ENCODE results near the gene VNN1. TPM values are rescaled to one million over a fixed set of nuclear protein-coding genes. Genes with fewer than 3 reads are reported as not detected.

The VNN1 gene
- polyA plus RNA-seq, 6 donors from 2014 or later, result 0.09 to 0.17 (median 0.10) TPM; not detected in 3

GRCh38 chr6:132741281-132741680 is 27.4 kb upstream of the VNN1 start:
- peaks cover 0 to 11% (median 4%) of the 10 kb centered on the region in 3 donors for H3K4me1 Mint-ChIP-seq
- H3K4me3 Mint-ChIP-seq, result no peak overlapping the region
- peaks cover 45 to 61% of the 10 kb centered on the region in 2 donors for H3K36me3 Mint-ChIP-seq
- no peak for DNase-seq
- peaks cover 3 to 20% (median 10%) of the 10 kb centered on the region in 7 donors for H3K9me3 Mint-ChIP-seq
- no peak overlapping the region for H3K27ac Mint-ChIP-seq
- no peak for ATAC-seq (ENCODE audit: low read depth in 2 of 2)
- peaks cover 0 to 17% (median 6%) of the 10 kb centered on the region in 3 donors for H3K27me3 Mint-ChIP-seq

DNA sequence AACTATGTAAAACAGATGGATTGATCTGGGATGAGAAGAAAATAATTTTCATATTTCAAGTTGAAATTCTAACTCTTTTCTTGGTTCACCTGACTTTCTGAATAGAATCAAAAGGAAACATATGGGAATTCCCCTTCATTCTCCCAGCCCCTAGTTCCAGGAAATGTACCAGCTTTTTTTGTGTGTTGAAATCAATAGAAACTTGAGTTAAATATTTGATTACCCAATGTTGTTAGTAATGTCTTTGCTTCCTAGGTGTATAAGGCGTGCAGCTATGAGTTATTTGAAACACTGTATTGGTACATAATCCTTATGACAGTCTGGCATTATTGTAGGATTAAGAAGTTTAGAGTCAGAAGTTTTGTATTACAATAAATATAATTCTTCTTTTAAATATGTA is 22.4 kb upstream of the VNN1 start:
- peaks cover 0 to 7% (median 4%) of the 10 kb centered on the region in 3 donors for H3K4me1 Mint-ChIP-seq
- H3K4me3 Mint-ChIP-seq, result no peak overlapping the region
- peaks cover 0 to 17% (median 6%) of the 10 kb centered on the region in 3 donors for H3K27me3 Mint-ChIP-seq
- DNase-seq (no peak), ATAC-seq (ENCODE audit: low read depth in 2 of 2) (no peak)
- peaks cover 12 to 26% of the 10 kb centered on the region in 2 donors for H3K36me3 Mint-ChIP-seq
- peaks cover under 1 to 17% (median 10%) of the 10 kb centered on the region in 7 donors for H3K9me3 Mint-ChIP-seq
- no peak overlapping the region for H3K27ac Mint-ChIP-seq

DNA sequence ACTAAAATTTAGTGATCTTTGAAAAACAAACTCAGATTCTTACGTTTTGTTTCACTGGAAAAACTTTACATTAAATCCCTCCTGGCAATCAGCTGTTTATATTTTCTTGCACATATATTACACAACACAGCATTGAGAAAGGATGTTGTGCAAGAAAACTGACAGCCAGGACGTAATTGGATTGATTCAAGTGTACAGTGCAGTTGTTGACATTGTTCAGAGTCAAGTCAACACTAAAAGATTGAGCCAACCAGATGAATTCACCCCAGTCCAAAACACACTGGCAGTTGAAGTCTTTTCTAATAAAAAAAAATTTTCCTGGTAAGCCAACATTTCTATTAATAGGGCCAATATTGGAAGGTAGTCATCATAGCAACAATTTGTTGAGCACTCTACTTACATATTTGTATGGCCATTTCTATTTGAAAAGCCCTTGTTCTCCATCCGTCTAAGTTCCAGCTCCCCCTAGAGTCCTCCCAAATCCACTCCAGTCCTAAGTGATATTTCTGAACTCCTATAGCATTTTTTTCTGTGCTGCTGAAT is 20.9 kb upstream of the VNN1 start:
- H3K27me3 Mint-ChIP-seq, result peaks cover 0 to 17% (median 6%) of the 10 kb centered on the region in 3 donors
- ATAC-seq (ENCODE audit: low read depth in 2 of 2) (no peak), DNase-seq (no peak)
- no peak overlapping the region for H3K4me3 Mint-ChIP-seq
- H3K9me3 Mint-ChIP-seq, result peaks cover 0 to 15% (median 3%) of the 10 kb centered on the region in 7 donors
- peaks cover 7 to 19% of the 10 kb centered on the region in 2 donors for H3K36me3 Mint-ChIP-seq
- H3K27ac Mint-ChIP-seq, result no peak overlapping the region
- peaks cover 0 to 7% (median 4%) of the 10 kb centered on the region in 3 donors for H3K4me1 Mint-ChIP-seq

DNA sequence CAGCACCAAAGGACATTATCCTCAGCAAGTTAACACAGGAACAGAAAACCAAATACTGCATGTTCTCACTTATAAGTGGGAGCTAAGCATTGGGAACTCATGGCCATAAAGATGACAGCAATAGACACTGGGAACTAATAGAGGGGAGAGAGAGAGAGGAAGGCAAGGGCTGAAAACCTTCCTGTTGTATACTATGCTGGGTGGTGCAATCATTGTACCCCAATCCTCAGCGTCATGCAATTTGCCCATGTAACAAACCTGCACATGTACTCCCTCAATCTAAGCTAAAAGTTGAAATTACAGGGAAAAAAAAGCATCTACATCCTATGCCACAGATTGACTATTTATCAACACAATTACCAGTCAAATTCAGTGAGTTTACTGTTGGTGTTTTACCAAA is 20.0 kb upstream of the VNN1 start:
- Mint-ChIP-seq H3K9me3 (peaks cover 0 to 9% (median 0%) of the 10 kb centered on the region in 7 donors), H3K27me3 (peaks cover 0 to 15% (median 5%) of the 10 kb centered on the region in 3 donors), H3K27ac (no peak overlapping the region), H3K4me3 (no peak overlapping the region), H3K4me1 (peaks cover 0 to 7% (median 4%) of the 10 kb centered on the region in 3 donors), H3K36me3 (peaks cover 3 to 10% of the 10 kb centered on the region in 2 donors)
- DNase-seq (no peak), ATAC-seq (ENCODE audit: low read depth in 2 of 2) (no peak)

GRCh38 chr6:132733283-132733682 is 19.4 kb upstream of the VNN1 start:
- no peak overlapping the region for H3K4me3 Mint-ChIP-seq
- H3K27ac Mint-ChIP-seq, result peak overlapping the region in 1 of 6 donors; percentile 45
- peaks cover 0 to 9% (median under 1%) of the 10 kb centered on the region in 3 donors for H3K27me3 Mint-ChIP-seq
- ATAC-seq (ENCODE audit: low read depth in 2 of 2) (no peak), DNase-seq (no peak)
- peaks cover 3 to 5% of the 10 kb centered on the region in 2 donors for H3K36me3 Mint-ChIP-seq
- peaks cover 0 to 7% (median 4%) of the 10 kb centered on the region in 3 donors for H3K4me1 Mint-ChIP-seq
- H3K9me3 Mint-ChIP-seq, result peaks cover 0 to 3% (median 0%) of the 10 kb centered on the region in 7 donors

DNA sequence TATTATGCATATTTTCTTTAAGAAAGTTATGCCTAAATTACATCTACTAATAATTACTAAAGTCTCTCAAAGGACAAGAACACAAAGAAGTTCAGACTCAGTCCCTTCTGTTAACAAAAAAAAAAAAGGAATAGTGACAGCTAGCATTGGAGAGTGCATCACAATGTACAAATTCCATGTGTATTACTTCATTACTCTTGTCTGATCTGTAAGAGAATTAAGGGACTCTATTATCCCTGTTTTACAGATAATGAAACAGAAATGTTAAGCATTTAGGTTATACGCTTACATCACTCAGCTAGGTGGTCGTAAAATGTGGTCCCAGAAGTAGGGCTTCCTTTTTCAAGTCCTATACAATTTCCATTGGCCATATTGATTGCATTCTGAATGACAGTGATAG is 17.2 kb upstream of the VNN1 start:
- Mint-ChIP-seq H3K9me3 (no peaks in the 10 kb centered on the region), H3K4me3 (no peak overlapping the region), H3K27ac (no peak overlapping the region), H3K4me1 (no peaks in the 10 kb centered on the region), H3K27me3 (no peaks in the 10 kb centered on the region), H3K36me3 (no peaks in the 10 kb centered on the region)
- DNase-seq (no peak), ATAC-seq (ENCODE audit: low read depth in 2 of 2) (no peak)

DNA sequence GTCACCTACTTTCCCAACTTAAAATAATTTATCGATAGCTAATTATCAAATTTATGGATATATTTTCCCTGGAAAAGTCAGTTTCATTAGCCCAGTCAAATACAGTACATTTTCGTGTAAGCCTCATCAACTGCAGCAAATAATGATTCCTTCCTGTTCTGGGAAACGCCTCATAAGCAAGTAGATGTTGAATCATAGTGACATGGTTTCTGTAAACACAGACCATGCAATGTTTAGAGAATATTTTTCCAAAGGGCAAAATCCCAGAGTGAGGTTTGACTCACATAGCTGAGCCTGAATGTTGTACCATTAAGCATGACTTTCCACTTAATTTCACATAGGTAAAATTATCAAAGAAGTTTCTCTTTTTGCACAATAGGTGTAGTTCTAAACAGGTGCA is 16.7 kb upstream of the VNN1 start:
- no peaks in the 10 kb centered on the region for H3K4me1 Mint-ChIP-seq
- no peaks in the 10 kb centered on the region for H3K36me3 Mint-ChIP-seq
- no peaks in the 10 kb centered on the region for H3K9me3 Mint-ChIP-seq
- DNase-seq (no peak), ATAC-seq (ENCODE audit: low read depth in 2 of 2) (no peak)
- H3K27me3 Mint-ChIP-seq, result no peaks in the 10 kb centered on the region
- H3K27ac Mint-ChIP-seq, result no peak overlapping the region
- H3K4me3 Mint-ChIP-seq, result no peak overlapping the region

DNA sequence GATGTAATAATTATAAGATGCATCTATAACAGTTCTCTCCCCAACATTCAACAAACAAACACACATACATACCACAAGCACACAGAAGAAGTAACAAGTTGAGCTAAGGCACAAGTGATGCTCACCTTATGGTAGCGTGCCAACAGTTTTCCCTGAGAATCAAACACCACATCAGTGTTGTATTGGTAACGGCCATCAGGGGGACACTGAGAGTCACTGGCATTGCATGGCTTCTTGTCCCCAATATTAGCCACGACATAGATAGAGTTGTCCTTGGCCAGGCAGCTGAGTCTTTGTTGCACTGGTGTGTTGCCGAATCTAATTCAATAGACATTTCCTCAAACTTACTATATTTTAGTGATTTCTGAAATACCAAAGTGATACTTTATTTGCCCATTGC is 14.8 kb upstream of the VNN1 start:
- no peaks in the 10 kb centered on the region for H3K9me3 Mint-ChIP-seq
- DNase-seq (no peak), ATAC-seq (ENCODE audit: low read depth in 2 of 2) (no peak)
- H3K4me3 Mint-ChIP-seq, result no peak overlapping the region
- H3K27ac Mint-ChIP-seq, result no peak overlapping the region
- H3K27me3 Mint-ChIP-seq, result no peaks in the 10 kb centered on the region
- no peaks in the 10 kb centered on the region for H3K36me3 Mint-ChIP-seq
- H3K4me1 Mint-ChIP-seq, result no peaks in the 10 kb centered on the region

GRCh38 chr6:132726608-132726975 is 12.7 kb upstream of the VNN1 start:
- DNase-seq, result no peak
- H3K36me3 Mint-ChIP-seq, result peaks cover 0 to 4% of the 10 kb centered on the region in 2 donors

GRCh38 chr6:132725947-132726607 is 12.2 kb upstream of the VNN1 start:
- Mint-ChIP-seq H3K4me1 (no peaks in the 10 kb centered on the region), H3K36me3 (peaks cover 0 to 4% of the 10 kb centered on the region in 2 donors), H3K4me3 (no peak overlapping the region), H3K27ac (peak overlapping the region in 1 of 6 donors; percentile 31), H3K9me3 (no peaks in the 10 kb centered on the region), H3K27me3 (no peaks in the 10 kb centered on the region)
- ATAC-seq (ENCODE audit: low read depth in 2 of 2) (no peak), DNase-seq (no peak)

More at GRCh38 chr6:132726608-132726975, 12.7 kb upstream of the VNN1 start:
- no peak overlapping the region for H3K27ac Mint-ChIP-seq
- ATAC-seq (ENCODE audit: low read depth in 2 of 2), result no peak
- H3K9me3 Mint-ChIP-seq, result no peaks in the 10 kb centered on the region
- H3K4me3 Mint-ChIP-seq, result no peak overlapping the region
- no peaks in the 10 kb centered on the region for H3K4me1 Mint-ChIP-seq
- H3K27me3 Mint-ChIP-seq, result no peaks in the 10 kb centered on the region

DNA sequence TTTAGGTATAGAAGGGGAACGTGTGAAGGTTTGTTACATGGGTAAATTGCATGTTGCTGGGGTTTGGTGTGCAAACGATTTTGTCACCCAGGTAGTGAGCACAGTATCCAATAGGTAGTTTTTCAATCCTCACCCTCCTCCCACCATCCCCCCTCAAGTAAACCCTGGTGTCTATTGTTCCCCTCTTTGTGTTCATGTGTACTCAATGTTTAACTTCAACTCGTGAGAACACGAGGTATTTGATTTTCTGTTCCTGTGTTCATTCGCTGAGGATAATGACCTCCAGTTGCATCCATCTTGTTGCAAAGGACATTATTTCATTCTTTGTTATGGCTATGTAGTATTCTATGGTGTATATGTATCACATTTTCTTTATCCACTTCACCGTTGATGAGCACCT is 11.6 kb upstream of the VNN1 start:
- H3K4me1 Mint-ChIP-seq, result no peaks in the 10 kb centered on the region
- ATAC-seq (ENCODE audit: low read depth in 2 of 2) (no peak), DNase-seq (no peak)
- peaks cover 0 to 4% of the 10 kb centered on the region in 2 donors for H3K36me3 Mint-ChIP-seq
- H3K27ac Mint-ChIP-seq, result no peak overlapping the region
- no peaks in the 10 kb centered on the region for H3K9me3 Mint-ChIP-seq
- no peak overlapping the region for H3K4me3 Mint-ChIP-seq
- no peaks in the 10 kb centered on the region for H3K27me3 Mint-ChIP-seq

DNA sequence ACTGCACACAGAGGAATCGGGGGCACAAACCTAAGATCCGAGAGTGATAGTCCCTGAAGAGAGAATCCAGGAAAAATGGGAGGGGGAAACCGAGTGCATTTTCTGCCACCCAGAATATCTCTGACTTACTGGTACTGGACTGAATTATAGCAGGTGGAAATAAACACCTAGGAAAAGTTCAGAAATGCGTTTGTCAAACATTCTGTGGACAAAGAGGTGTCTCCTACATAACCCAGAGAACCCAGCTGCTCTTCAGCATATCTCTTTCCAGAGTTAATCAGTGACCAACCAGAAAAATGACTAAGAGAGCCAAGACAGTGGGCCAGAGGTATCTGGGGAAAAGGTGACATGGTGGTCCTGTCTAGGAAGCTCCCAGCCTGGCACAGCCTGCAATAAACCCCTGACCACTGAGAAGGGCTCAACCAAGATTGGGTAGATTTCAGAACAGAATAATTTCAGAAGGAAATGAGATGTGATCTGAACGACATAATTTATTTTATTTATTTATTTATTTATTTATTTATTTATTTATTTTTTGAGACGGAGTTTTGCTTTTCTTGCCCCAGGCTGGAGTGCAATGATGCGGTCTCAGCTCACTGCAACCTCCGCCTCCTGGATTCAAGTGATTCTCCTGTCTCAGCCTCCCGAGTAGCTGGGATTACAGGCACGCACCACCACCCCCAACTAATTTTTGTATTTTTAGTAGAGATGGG is 6.0 kb upstream of the VNN1 start:
- H3K4me3 Mint-ChIP-seq, result no peak overlapping the region
- H3K9me3 Mint-ChIP-seq, result no peaks in the 10 kb centered on the region
- peaks cover 0 to 7% (median 5%) of the 10 kb centered on the region in 3 donors for H3K27me3 Mint-ChIP-seq
- no peaks in the 10 kb centered on the region for H3K4me1 Mint-ChIP-seq
- no peak overlapping the region for H3K27ac Mint-ChIP-seq
- H3K36me3 Mint-ChIP-seq, result peaks cover 0 to 7% of the 10 kb centered on the region in 2 donors
- DNase-seq (no peak), ATAC-seq (ENCODE audit: low read depth in 2 of 2) (no peak)

DNA sequence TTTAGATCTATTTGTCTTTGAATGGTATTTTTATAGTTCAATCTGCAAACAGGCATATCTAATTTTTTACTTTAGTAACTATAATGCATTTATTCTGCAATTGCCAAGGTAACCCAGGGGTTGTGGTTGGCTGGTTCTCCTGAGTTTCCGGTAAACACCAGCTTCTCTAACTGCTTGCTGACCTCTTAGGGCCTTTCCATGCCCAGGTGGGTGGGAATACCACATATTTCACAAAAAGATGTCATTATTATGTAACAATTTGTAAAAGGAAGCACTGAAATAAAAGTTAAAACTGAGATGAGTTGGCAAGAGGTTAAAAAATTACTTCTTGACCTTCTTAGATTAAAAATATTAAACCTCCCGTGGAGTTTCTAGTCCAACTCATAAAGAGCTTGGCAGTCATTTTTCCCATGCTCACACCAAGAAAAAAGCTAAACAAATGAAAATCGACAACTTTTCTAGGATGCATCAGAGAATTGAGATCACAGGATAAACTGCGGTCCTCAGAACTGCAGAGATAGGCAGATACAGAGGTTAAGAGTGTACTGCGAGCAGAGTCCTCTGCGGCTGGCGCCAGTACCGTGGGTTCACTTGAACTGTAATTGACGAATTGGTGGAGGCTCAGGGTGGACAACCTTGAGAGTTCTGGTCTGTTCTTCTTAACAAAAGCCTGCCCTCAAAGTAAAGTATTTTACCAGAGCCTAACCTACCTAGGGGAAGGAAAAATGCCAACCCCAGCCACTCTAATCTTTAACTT is 2.2 kb upstream of the VNN1 start:
- Mint-ChIP-seq H3K27me3 (peaks cover 0 to 7% (median 5%) of the 10 kb centered on the region in 3 donors), H3K9me3 (no peaks in the 10 kb centered on the region), H3K36me3 (peaks cover 0 to 4% of the 10 kb centered on the region in 2 donors), H3K27ac (no peak overlapping the region), H3K4me1 (peaks cover 7 to 12% (median 11%) of the 10 kb centered on the region in 3 donors), H3K4me3 (no peak overlapping the region)
- ATAC-seq (ENCODE audit: low read depth in 2 of 2) (no peak), DNase-seq (no peak)
